GM23338 (cell line): ENCODE data around the gene OR5H1. TPM values are rescaled to one million over a fixed set of nuclear protein-coding genes. Genes with fewer than 3 reads are reported as not detected.

ENCODE experiments used
- ATAC-seq: fragments of 200-7000 bp; cut with Tn5 transposase; 3 replicates; pipeline ENCODE4 v1.9.1; 2020
- DNase-seq: peaks from one replicate; pipeline ENCODE4 v3.0.0-alpha.2; 2015; ENCODE audit warnings: low spot score
- H2AFZ ChIP-seq: fragments of 200-600 bp; sonication (generic); 2 replicates; pipeline ENCODE4 v1.8.0; 2016; ENCODE audit warnings: antibody characterized with exemption, mild to moderate bottlenecking, moderate library complexity
- H3F3A ChIP-seq: fragments of 200-600 bp; sonication (generic); replicated peaks from 2 replicates; pipeline ENCODE4 v1.8.0; 2017; ENCODE audit warnings: antibody characterized with exemption, mixed run types, low read depth
- H3K27ac ChIP-seq: fragments of 200-600 bp; sonication (generic); 2 replicates; pipeline ENCODE4 v1.6.1; 2016; ENCODE audit warnings: low read depth
- H3K27me3 ChIP-seq: fragments of 200-600 bp; sonication (generic); 2 replicates; pipeline ENCODE4 v1.8.0; 2016; ENCODE audit warnings: mild to moderate bottlenecking, mixed run types, moderate library complexity; ENCODE audit not compliant: insufficient read depth
- H3K36me3 ChIP-seq: fragments of 200-600 bp; sonication (generic); 2 replicates; pipeline ENCODE4 v1.8.0; 2016; ENCODE audit warnings: mild to moderate bottlenecking; ENCODE audit not compliant: insufficient read depth
- H3K4me1 ChIP-seq: fragments of 200-600 bp; sonication (generic); 2 replicates; pipeline ENCODE4 v1.8.0; 2016; ENCODE audit warnings: mild to moderate bottlenecking, moderate library complexity; ENCODE audit not compliant: insufficient read depth
- H3K4me2 ChIP-seq: fragments of 200-600 bp; sonication (generic); 2 replicates; pipeline ENCODE4 v1.7.1; 2017; ENCODE audit warnings: mixed run types
- H3K4me3 ChIP-seq: fragments of 200-600 bp; sonication (generic); 2 replicates; pipeline ENCODE4 v1.6.1; 2016; ENCODE audit warnings: mixed run types
- H3K79me2 ChIP-seq: fragments of 200-600 bp; sonication (generic); replicated peaks from 2 replicates; pipeline ENCODE4 v1.8.0; 2017; ENCODE audit warnings: mild to moderate bottlenecking; ENCODE audit not compliant: insufficient read depth
- H3K9me2 ChIP-seq: fragments of 200-600 bp; sonication (generic); 2 replicates; pipeline ENCODE4 v1.8.0; 2017; ENCODE audit not compliant: insufficient read depth
- H4K20me1 ChIP-seq: fragments of 200-600 bp; sonication (generic); replicated peaks from 2 replicates; pipeline ENCODE4 v1.8.0; 2017; ENCODE audit warnings: mild to moderate bottlenecking; ENCODE audit not compliant: insufficient read depth
- H3K27ac Mint-ChIP-seq: 2 replicates; pipeline ENCODE4 v1.8.0; 2020; ENCODE audit warnings: inconsistent platforms, mild to moderate bottlenecking, moderate library complexity, mixed read lengths
- H3K27me3 Mint-ChIP-seq: 3 replicates; pipeline ENCODE4 v1.8.0; 2022; ENCODE audit warnings: low read depth, mild to moderate bottlenecking, moderate library complexity, mixed read lengths, inconsistent platforms; ENCODE audit not compliant: insufficient read depth, poor library complexity
- H3K36me3 Mint-ChIP-seq: 3 replicates; pipeline ENCODE4 v1.8.0; 2021; ENCODE audit warnings: low read depth, mild to moderate bottlenecking, inconsistent platforms, moderate library complexity, mixed read lengths
- H3K4me1 Mint-ChIP-seq: 3 replicates; pipeline ENCODE4 v1.8.0; 2020; ENCODE audit warnings: mild to moderate bottlenecking, inconsistent platforms, mixed read lengths
- H3K4me3 Mint-ChIP-seq: 3 replicates; pipeline ENCODE4 v1.8.0; 2021; ENCODE audit warnings: moderate library complexity, mild to moderate bottlenecking, inconsistent platforms, mixed read lengths
- H3K9me3 Mint-ChIP-seq: 3 replicates; pipeline ENCODE4 v1.8.0; 2020; ENCODE audit warnings: moderate library complexity, mild to moderate bottlenecking, inconsistent platforms, mixed read lengths
- CREB1 ChIP-seq: fragments of 250-450 bp; sonication (Bioruptor Pico); IDR thresholded peaks from 2 replicates; pipeline ENCODE4 v1.5.0; 2020; ENCODE audit warnings: low read depth, mild to moderate bottlenecking, moderate library complexity
- EZH2 ChIP-seq: fragments of 200-600 bp; sonication (generic); IDR thresholded peaks from one replicate; pipeline ENCODE4 v1.8.0; 2017; ENCODE audit warnings: antibody characterized with exemption, mild to moderate bottlenecking, low read depth; ENCODE audit not compliant: unreplicated experiment
- EZH2phosphoT487 ChIP-seq: fragments of 200-600 bp; sonication (generic); IDR thresholded peaks from one replicate; pipeline ENCODE4 v1.8.1; 2018; ENCODE audit warnings: antibody characterized with exemption; ENCODE audit not compliant: unreplicated experiment
- JUNB ChIP-seq: IDR thresholded peaks from one replicate; pipeline ENCODE4 v1.6.1; 2016; ENCODE audit warnings: antibody characterized with exemption; ENCODE audit not compliant: unreplicated experiment
- NANOG ChIP-seq: IDR thresholded peaks from 2 replicates; pipeline ENCODE4 v1.6.1; 2016; ENCODE audit warnings: antibody characterized with exemption, borderline replicate concordance
- POLR2AphosphoS5 ChIP-seq: IDR thresholded peaks from 2 replicates; pipeline ENCODE4 v1.6.1; 2016; ENCODE audit warnings: antibody characterized with exemption, low read depth
- STAT1 ChIP-seq: IDR thresholded peaks from one replicate; pipeline ENCODE4 v1.6.1; 2016; ENCODE audit warnings: antibody characterized with exemption; ENCODE audit not compliant: unreplicated experiment
- ZNF114 ChIP-seq: fragments of 250-450 bp; sonication (Bioruptor Pico); IDR thresholded peaks from 2 replicates; pipeline ENCODE4 v1.5.0; 2020; ENCODE audit warnings: mild to moderate bottlenecking, moderate library complexity
- ZNF331 ChIP-seq: fragments of 250-450 bp; sonication (Bioruptor Pico); IDR thresholded peaks from 2 replicates; pipeline ENCODE4 v1.5.0; 2020; ENCODE audit warnings: low read depth, mild to moderate bottlenecking, moderate library complexity
- ZNF462 ChIP-seq: fragments of 250-450 bp; sonication (Bioruptor Pico); IDR thresholded peaks from 2 replicates; pipeline ENCODE4 v1.5.0; 2020; ENCODE audit warnings: mild to moderate bottlenecking, moderate library complexity
- polyA plus RNA-seq: library from polyadenylated mRNA; unstranded; fragments of >200 nt; fragmentation: Nextera tagmentation; extraction: Ambion mirVana; gene quantifications from 2 replicates; pipeline ENCODE4 v1.2.1, GENCODE V29; 2016
- total RNA-seq: library from RNA; depleted of rRNA; stranded (reverse); fragments of >200 nt; shearing (Covaris generic); gene quantifications from 2 replicates; pipeline ENCODE4 v1.2.3, GENCODE V29; 2014
- TF ChIP-seq, protein P1 (sequence below), 2 experiments: fragments of 200-600 bp in 1 of 2; sonication (generic) in 1 of 2; conservative IDR thresholded peaks; 2 replicates each; pipeline versions ENCODE4 v1.5.1 to v1.6.1; 2016 to 2017; ENCODE audit warnings: antibody characterized with exemption in 2 of 2, low read depth in 2 of 2, mild to moderate bottlenecking in 2 of 2, moderate library complexity in 1 of 2
- TF ChIP-seq, protein P2 (sequence below): IDR thresholded peaks from 2 replicates; pipeline ENCODE4 v1.6.1; 2016; ENCODE audit warnings: antibody characterized with exemption
- TF ChIP-seq, protein P3 (sequence below): IDR thresholded peaks from one replicate; pipeline ENCODE4 v1.6.1; 2018; ENCODE audit warnings: antibody characterized with exemption; ENCODE audit not compliant: unreplicated experiment

Gene OR5H1
- total and polyA plus RNA-seq, 2 experiments from 2014 or later = not detected

- H3K79me2 ChIP-seq = no peaks in the 10 kb centered on the region
- H3K4me3 ChIP-seq = no peak within 1 kb of the TSS
- no peak within 1 kb of the TSS for H3K4me2 ChIP-seq
- H3K27ac ChIP-seq = no peak within 1 kb of the TSS
- Mint-ChIP-seq H3K27me3 (peaks cover 2% of the 10 kb centered on the region), H3K27ac (no peak within 1 kb of the TSS), H3K4me1 (no peaks in the 10 kb centered on the region), H3K36me3 (peaks cover 9% of the 10 kb centered on the region; the same call in 2 of the 3 replicates), H3K9me3 (peaks cover 11% of the 10 kb centered on the region; the same call in 2 of the 3 replicates), H3K4me3 (no peak within 1 kb of the TSS)
- no peaks in the 10 kb centered on the region for H3K36me3 ChIP-seq
- TF ChIP-seq EZH2phosphoT487 (no peak), ZNF114 (CRISPR knock-in tag) (no peak), ZNF331 (CRISPR knock-in tag) (no peak), JUNB (no peak), CREB1 (no peak), POLR2AphosphoS5 (no peak), ZNF462 (CRISPR knock-in tag) (no peak), STAT1 (no peak), EZH2 (no peak), NANOG (no peak)
- TF ChIP-seq, protein P1, sequence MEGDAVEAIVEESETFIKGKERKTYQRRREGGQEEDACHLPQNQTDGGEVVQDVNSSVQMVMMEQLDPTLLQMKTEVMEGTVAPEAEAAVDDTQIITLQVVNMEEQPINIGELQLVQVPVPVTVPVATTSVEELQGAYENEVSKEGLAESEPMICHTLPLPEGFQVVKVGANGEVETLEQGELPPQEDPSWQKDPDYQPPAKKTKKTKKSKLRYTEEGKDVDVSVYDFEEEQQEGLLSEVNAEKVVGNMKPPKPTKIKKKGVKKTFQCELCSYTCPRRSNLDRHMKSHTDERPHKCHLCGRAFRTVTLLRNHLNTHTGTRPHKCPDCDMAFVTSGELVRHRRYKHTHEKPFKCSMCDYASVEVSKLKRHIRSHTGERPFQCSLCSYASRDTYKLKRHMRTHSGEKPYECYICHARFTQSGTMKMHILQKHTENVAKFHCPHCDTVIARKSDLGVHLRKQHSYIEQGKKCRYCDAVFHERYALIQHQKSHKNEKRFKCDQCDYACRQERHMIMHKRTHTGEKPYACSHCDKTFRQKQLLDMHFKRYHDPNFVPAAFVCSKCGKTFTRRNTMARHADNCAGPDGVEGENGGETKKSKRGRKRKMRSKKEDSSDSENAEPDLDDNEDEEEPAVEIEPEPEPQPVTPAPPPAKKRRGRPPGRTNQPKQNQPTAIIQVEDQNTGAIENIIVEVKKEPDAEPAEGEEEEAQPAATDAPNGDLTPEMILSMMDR (conservative IDR thresholded peaks at IDR 0.05; ENCODE audit: low read depth in 2 of 2) = no peak
- TF ChIP-seq, protein P2, sequence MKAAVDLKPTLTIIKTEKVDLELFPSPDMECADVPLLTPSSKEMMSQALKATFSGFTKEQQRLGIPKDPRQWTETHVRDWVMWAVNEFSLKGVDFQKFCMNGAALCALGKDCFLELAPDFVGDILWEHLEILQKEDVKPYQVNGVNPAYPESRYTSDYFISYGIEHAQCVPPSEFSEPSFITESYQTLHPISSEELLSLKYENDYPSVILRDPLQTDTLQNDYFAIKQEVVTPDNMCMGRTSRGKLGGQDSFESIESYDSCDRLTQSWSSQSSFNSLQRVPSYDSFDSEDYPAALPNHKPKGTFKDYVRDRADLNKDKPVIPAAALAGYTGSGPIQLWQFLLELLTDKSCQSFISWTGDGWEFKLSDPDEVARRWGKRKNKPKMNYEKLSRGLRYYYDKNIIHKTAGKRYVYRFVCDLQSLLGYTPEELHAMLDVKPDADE = no peak
- TF ChIP-seq, protein P3, sequence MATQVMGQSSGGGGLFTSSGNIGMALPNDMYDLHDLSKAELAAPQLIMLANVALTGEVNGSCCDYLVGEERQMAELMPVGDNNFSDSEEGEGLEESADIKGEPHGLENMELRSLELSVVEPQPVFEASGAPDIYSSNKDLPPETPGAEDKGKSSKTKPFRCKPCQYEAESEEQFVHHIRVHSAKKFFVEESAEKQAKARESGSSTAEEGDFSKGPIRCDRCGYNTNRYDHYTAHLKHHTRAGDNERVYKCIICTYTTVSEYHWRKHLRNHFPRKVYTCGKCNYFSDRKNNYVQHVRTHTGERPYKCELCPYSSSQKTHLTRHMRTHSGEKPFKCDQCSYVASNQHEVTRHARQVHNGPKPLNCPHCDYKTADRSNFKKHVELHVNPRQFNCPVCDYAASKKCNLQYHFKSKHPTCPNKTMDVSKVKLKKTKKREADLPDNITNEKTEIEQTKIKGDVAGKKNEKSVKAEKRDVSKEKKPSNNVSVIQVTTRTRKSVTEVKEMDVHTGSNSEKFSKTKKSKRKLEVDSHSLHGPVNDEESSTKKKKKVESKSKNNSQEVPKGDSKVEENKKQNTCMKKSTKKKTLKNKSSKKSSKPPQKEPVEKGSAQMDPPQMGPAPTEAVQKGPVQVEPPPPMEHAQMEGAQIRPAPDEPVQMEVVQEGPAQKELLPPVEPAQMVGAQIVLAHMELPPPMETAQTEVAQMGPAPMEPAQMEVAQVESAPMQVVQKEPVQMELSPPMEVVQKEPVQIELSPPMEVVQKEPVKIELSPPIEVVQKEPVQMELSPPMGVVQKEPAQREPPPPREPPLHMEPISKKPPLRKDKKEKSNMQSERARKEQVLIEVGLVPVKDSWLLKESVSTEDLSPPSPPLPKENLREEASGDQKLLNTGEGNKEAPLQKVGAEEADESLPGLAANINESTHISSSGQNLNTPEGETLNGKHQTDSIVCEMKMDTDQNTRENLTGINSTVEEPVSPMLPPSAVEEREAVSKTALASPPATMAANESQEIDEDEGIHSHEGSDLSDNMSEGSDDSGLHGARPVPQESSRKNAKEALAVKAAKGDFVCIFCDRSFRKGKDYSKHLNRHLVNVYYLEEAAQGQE = no peak
- ATAC-seq (no peak), DNase-seq (no peak)
- H3K4me1 ChIP-seq = no peaks in the 10 kb centered on the region
- H3F3A ChIP-seq = no peaks in the 10 kb centered on the region
- no peaks in the 10 kb centered on the region for H3K27me3 ChIP-seq
- no peak within 1 kb of the TSS for H2AFZ ChIP-seq
- H3K9me2 ChIP-seq = peaks cover 4% of the 10 kb centered on the region; the same call in 1 of the 2 replicates
- H4K20me1 ChIP-seq = no peaks in the 10 kb centered on the region
Observed at GRCh38 chr3:98086873-98087272, 43.6 kb upstream of the OR5H1 start, which contains the start of gene OR5AC2. OR5AC2 (plus strand) TSS chr3:98087173; CDS start chr3:98087173, 0 bp downstream.
